ENCODE results near the gene C9orf50.

The C9orf50 gene

DNA sequence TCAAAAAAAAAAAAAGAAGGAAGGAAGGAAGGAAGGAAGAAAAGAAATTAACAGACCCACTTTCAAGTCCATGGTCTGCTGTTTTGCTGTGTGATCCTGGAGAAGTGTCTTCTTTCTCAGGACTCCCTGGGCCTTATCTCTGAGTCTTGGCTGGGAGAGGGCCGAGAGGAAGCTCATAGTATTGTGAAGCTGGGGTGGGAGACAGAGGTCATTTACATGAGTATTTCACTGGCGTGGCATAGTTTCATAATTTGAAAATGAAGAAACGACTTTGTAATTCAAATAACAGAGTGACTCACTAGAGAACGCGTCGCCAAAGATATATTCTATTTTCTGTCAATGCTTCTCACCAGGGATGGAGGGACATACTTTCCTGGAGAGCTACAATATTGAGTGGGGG is 2.4 kb upstream of the C9orf50 start:
- Histone ChIP-seq H3K27ac (ENCODE audit: low read length) (no peak overlapping the region), H4K20me1 (ENCODE audit: insufficient read depth, low read length) (no peaks in the 10 kb centered on the region), H3K4me3 (ENCODE audit: low read length) (no peak overlapping the region), H3K9me2 (replicated peaks; ENCODE audit: insufficient read depth, low read length) (no peaks in the 10 kb centered on the region), H3K79me2 (ENCODE audit: low read length) (peaks cover 24% of the 10 kb centered on the region), H3K9ac (ENCODE audit: low read length) (no peak overlapping the region), H3K36me3 (replicated peaks; ENCODE audit: insufficient read depth, low read length) (no peaks in the 10 kb centered on the region; the same call in 1 of the 2 replicates), H2AFZ (ENCODE audit: low read length) (no peak overlapping the region), H3K9me3 (replicated peaks; ENCODE audit: insufficient read depth, low read length) (no peaks in the 10 kb centered on the region), H3F3A (ENCODE audit: insufficient read depth, low read length) (peaks cover 11% of the 10 kb centered on the region), H3K4me2 (ENCODE audit: low read depth, low read length) (no peak overlapping the region), H3K4me1 (ENCODE audit: low read length) (peaks cover 8% of the 10 kb centered on the region; the same call in 1 of the 2 replicates), H3K27me3 (replicated peaks; ENCODE audit: insufficient read depth, low read length) (peaks cover 32% of the 10 kb centered on the region)
- TF ChIP-seq EZH2 (optimal IDR thresholded peaks at IDR 0.05; ENCODE audit: low read depth, low read length) (no peak), EZH2phosphoT487 (IDR thresholded peaks at IDR 0.05; ENCODE audit: low read length) (no peak)
- TF ChIP-seq, protein P1, sequence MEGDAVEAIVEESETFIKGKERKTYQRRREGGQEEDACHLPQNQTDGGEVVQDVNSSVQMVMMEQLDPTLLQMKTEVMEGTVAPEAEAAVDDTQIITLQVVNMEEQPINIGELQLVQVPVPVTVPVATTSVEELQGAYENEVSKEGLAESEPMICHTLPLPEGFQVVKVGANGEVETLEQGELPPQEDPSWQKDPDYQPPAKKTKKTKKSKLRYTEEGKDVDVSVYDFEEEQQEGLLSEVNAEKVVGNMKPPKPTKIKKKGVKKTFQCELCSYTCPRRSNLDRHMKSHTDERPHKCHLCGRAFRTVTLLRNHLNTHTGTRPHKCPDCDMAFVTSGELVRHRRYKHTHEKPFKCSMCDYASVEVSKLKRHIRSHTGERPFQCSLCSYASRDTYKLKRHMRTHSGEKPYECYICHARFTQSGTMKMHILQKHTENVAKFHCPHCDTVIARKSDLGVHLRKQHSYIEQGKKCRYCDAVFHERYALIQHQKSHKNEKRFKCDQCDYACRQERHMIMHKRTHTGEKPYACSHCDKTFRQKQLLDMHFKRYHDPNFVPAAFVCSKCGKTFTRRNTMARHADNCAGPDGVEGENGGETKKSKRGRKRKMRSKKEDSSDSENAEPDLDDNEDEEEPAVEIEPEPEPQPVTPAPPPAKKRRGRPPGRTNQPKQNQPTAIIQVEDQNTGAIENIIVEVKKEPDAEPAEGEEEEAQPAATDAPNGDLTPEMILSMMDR (IDR thresholded peaks at IDR 0.05; ENCODE audit: low read length): no peak
- no peak for DNase-seq

GRCh38 chr9:129619787-129620668 is 873 bp downstream of the C9orf50 start:
- Histone ChIP-seq H3K4me3 (ENCODE audit: low read length) (no peak overlapping the region), H3K9me2 (replicated peaks; ENCODE audit: insufficient read depth, low read length) (no peaks in the 10 kb centered on the region), H3K9ac (ENCODE audit: low read length) (no peak overlapping the region)

GRCh38 chr9:129617167-129617566 is 3.7 kb downstream of the C9orf50 start:
- H4K20me1 ChIP-seq (ENCODE audit: insufficient read depth, low read length): no peaks in the 10 kb centered on the region
- H3F3A ChIP-seq (ENCODE audit: insufficient read depth, low read length): no peaks in the 10 kb centered on the region
- H3K4me1 ChIP-seq (ENCODE audit: low read length): no peaks in the 10 kb centered on the region
- H3K27me3 ChIP-seq (replicated peaks; ENCODE audit: insufficient read depth, low read length): peaks cover 76% of the 10 kb centered on the region
- H3K9me3 ChIP-seq (replicated peaks; ENCODE audit: insufficient read depth, low read length): no peaks in the 10 kb centered on the region
- no peak overlapping the region for H3K9ac ChIP-seq (ENCODE audit: low read length)
- H3K36me3 ChIP-seq (replicated peaks; ENCODE audit: insufficient read depth, low read length): no peaks in the 10 kb centered on the region
- no peak overlapping the region for H2AFZ ChIP-seq (ENCODE audit: low read length)
- TF ChIP-seq, protein P1 (IDR thresholded peaks at IDR 0.05; ENCODE audit: low read length): peak; percentile 58
- no peak for TF ChIP-seq EZH2phosphoT487 (IDR thresholded peaks at IDR 0.05; ENCODE audit: low read length)
- DNase-seq: peak; percentile 48
- H3K4me3 ChIP-seq (ENCODE audit: low read length): no peak overlapping the region
- H3K4me2 ChIP-seq (ENCODE audit: low read depth, low read length): no peak overlapping the region
- H3K27ac ChIP-seq (ENCODE audit: low read length): no peak overlapping the region
- no peaks in the 10 kb centered on the region for H3K79me2 ChIP-seq (ENCODE audit: low read length)
- no peaks in the 10 kb centered on the region for H3K9me2 ChIP-seq (replicated peaks; ENCODE audit: insufficient read depth, low read length)

More at GRCh38 chr9:129619787-129620668, 873 bp downstream of the C9orf50 start:
- no peak overlapping the region for H3K27ac ChIP-seq (ENCODE audit: low read length)
- H3K36me3 ChIP-seq (replicated peaks; ENCODE audit: insufficient read depth, low read length): no peaks in the 10 kb centered on the region
- H2AFZ ChIP-seq (ENCODE audit: low read length): no peak overlapping the region
- 0 out of 2 replicates have a peak, but pooled peaks cover 2% of the 10 kb centered on the region for H3K4me1 ChIP-seq (ENCODE audit: low read length)
- TF ChIP-seq EZH2 (optimal IDR thresholded peaks at IDR 0.05; ENCODE audit: low read depth, low read length) (no peak), EZH2phosphoT487 (IDR thresholded peaks at IDR 0.05; ENCODE audit: low read length) (no peak)
- TF ChIP-seq, protein P1 (IDR thresholded peaks at IDR 0.05; ENCODE audit: low read length): no peak
- no peak for DNase-seq
- H3K9me3 ChIP-seq (replicated peaks; ENCODE audit: insufficient read depth, low read length): no peaks in the 10 kb centered on the region
- H3K79me2 ChIP-seq (ENCODE audit: low read length): no peaks in the 10 kb centered on the region
- H3F3A ChIP-seq (ENCODE audit: insufficient read depth, low read length): peaks cover 3% of the 10 kb centered on the region
- no peak overlapping the region for H3K4me2 ChIP-seq (ENCODE audit: low read depth, low read length)
- H4K20me1 ChIP-seq (ENCODE audit: insufficient read depth, low read length): no peaks in the 10 kb centered on the region
- peaks cover 47% of the 10 kb centered on the region for H3K27me3 ChIP-seq (replicated peaks; ENCODE audit: insufficient read depth, low read length)
